ENCODE measurements around the gene CLEC4G. TPM values are rescaled to one million over a fixed set of nuclear protein-coding genes. Genes with fewer than 3 reads are reported as not detected.

CLEC4G gene
- total RNA-seq, 1 experiment from 2014 or later, result not detected

Other genes with a start within 250 kb of the CLEC4G start
- not detected in 2 replicates for gene PEX11G, start 243.1 kb downstream of the CLEC4G start, total RNA-seq (2014; rRNA removed; shearing (Covaris generic))
- gene ZNF358, start 216.0 kb downstream of the CLEC4G start, total RNA-seq (2014; rRNA removed; shearing (Covaris generic)), result 25.2 and 29.8 TPM in 2 replicates
- 5.1 and 5.2 TPM in 2 replicates for gene MCOLN1, start 209.5 kb downstream of the CLEC4G start, total RNA-seq (2014; rRNA removed; shearing (Covaris generic))
- gene PNPLA6, start 196.4 kb downstream of the CLEC4G start, total RNA-seq (2014; rRNA removed; shearing (Covaris generic)), result 51.1 and 55.4 TPM in 2 replicates
- not detected in 2 replicates for gene CAMSAP3, start 136.2 kb downstream of the CLEC4G start, total RNA-seq (2014; rRNA removed; shearing (Covaris generic))
- gene XAB2, start 102.6 kb downstream of the CLEC4G start, total RNA-seq (2014; rRNA removed; shearing (Covaris generic)), result 58.0 and 68.8 TPM in 2 replicates
- gene PET100, start 102.3 kb downstream of the CLEC4G start, total RNA-seq (2014; rRNA removed; shearing (Covaris generic)), result 18.5 and 52.8 TPM in 2 replicates
- not detected in 2 replicates for gene PCP2, start 98.4 kb downstream of the CLEC4G start, total RNA-seq (2014; rRNA removed; shearing (Covaris generic))
- 1.1 TPM in 1 of 2 replicates, not detected in the other for gene STXBP2, start 95.0 kb downstream of the CLEC4G start, total RNA-seq (2014; rRNA removed; shearing (Covaris generic))
- gene RETN, start 63.1 kb downstream of the CLEC4G start, total RNA-seq (2014; rRNA removed; shearing (Covaris generic)), result not detected in 2 replicates
- not detected in 2 replicates for gene MCEMP1, start 55.0 kb downstream of the CLEC4G start, total RNA-seq (2014; rRNA removed; shearing (Covaris generic))
- gene TRAPPC5, start 51.3 kb downstream of the CLEC4G start, total RNA-seq (2014; rRNA removed; shearing (Covaris generic)), result 62.3 and 98.6 TPM in 2 replicates
- gene FCER2, start 30.0 kb downstream of the CLEC4G start, total RNA-seq (2014; rRNA removed; shearing (Covaris generic)), result not detected in 2 replicates
- not detected in 2 replicates for gene CD209, start 15.4 kb upstream of the CLEC4G start, total RNA-seq (2014; rRNA removed; shearing (Covaris generic))
- gene CLEC4M, start 31.1 kb upstream of the CLEC4G start, total RNA-seq (2014; rRNA removed; shearing (Covaris generic)), result not detected in 2 replicates
- 1.3 and 3.2 TPM in 2 replicates for gene EVI5L, start 98.1 kb upstream of the CLEC4G start, total RNA-seq (2014; rRNA removed; shearing (Covaris generic))
- 0.02 TPM in 1 of 2 replicates, not detected in the other for gene PRR36, start 142.3 kb upstream of the CLEC4G start, total RNA-seq (2014; rRNA removed; shearing (Covaris generic))
- gene LRRC8E, start 156.4 kb upstream of the CLEC4G start, total RNA-seq (2014; rRNA removed; shearing (Covaris generic)), result 11.7 and 14.2 TPM in 2 replicates
- gene MAP2K7, start 171.8 kb upstream of the CLEC4G start, total RNA-seq (2014; rRNA removed; shearing (Covaris generic)), result 16.9 and 22.0 TPM in 2 replicates
- gene TGFBR3L, start 182.7 kb upstream of the CLEC4G start, total RNA-seq (2014; rRNA removed; shearing (Covaris generic)), result 0.70 and 2.2 TPM in 2 replicates
- gene SNAPC2, start 188.2 kb upstream of the CLEC4G start, total RNA-seq (2014; rRNA removed; shearing (Covaris generic)), result 33.3 and 42.4 TPM in 2 replicates
- 3.1 and 7.0 TPM in 2 replicates for gene CTXN1, start 194.0 kb upstream of the CLEC4G start, total RNA-seq (2014; rRNA removed; shearing (Covaris generic))
- gene TIMM44, start 211.6 kb upstream of the CLEC4G start, total RNA-seq (2014; rRNA removed; shearing (Covaris generic)), result 70.1 and 89.1 TPM in 2 replicates

All from HT1080 (cell line).